Activated naive CD4-positive, alpha-beta T cell treated with anti-CD3 and anti-CD28 coated beads, Interleukin-2, amount 10 ng/mL, durations not matched to agents 7 days and 5 days (primary cell): ENCODE results near the gene CYP27B1.

Experiments used
- CTCF ChIA-PET: fragments of 350-600 bp; sonication (Branson Sonifier 250); formaldehyde crosslinking; loops from one replicate; lab custom pipeline; 2021; ENCODE audit warnings: antibody characterized with exemption; lab: Charles Lee
- DNase-seq: peaks from one replicate; pipeline ENCODE4 v3.0.0-alpha.2; 2020
- H3K27ac Mint-ChIP-seq: one replicate; pipeline ENCODE4 v1.8.0; 2021; ENCODE audit warnings: mild to moderate bottlenecking, moderate library complexity, mixed read lengths
- H3K27me3 Mint-ChIP-seq: one replicate; pipeline ENCODE4 v1.8.0; 2021; ENCODE audit warnings: mild to moderate bottlenecking, mixed read lengths
- H3K36me3 Mint-ChIP-seq: one replicate; pipeline ENCODE4 v1.8.0; 2021; ENCODE audit warnings: mixed read lengths
- H3K4me1 Mint-ChIP-seq: one replicate; pipeline ENCODE4 v1.8.0; 2021; ENCODE audit warnings: mixed read lengths
- H3K4me3 Mint-ChIP-seq: one replicate; pipeline ENCODE4 v1.8.0; 2021; ENCODE audit warnings: mild to moderate bottlenecking, moderate library complexity, mixed read lengths
- H3K9me3 Mint-ChIP-seq: one replicate; pipeline ENCODE4 v1.8.0; 2021; ENCODE audit warnings: mixed read lengths

CYP27B1 gene, protein sequence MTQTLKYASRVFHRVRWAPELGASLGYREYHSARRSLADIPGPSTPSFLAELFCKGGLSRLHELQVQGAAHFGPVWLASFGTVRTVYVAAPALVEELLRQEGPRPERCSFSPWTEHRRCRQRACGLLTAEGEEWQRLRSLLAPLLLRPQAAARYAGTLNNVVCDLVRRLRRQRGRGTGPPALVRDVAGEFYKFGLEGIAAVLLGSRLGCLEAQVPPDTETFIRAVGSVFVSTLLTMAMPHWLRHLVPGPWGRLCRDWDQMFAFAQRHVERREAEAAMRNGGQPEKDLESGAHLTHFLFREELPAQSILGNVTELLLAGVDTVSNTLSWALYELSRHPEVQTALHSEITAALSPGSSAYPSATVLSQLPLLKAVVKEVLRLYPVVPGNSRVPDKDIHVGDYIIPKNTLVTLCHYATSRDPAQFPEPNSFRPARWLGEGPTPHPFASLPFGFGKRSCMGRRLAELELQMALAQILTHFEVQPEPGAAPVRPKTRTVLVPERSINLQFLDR

DNA sequence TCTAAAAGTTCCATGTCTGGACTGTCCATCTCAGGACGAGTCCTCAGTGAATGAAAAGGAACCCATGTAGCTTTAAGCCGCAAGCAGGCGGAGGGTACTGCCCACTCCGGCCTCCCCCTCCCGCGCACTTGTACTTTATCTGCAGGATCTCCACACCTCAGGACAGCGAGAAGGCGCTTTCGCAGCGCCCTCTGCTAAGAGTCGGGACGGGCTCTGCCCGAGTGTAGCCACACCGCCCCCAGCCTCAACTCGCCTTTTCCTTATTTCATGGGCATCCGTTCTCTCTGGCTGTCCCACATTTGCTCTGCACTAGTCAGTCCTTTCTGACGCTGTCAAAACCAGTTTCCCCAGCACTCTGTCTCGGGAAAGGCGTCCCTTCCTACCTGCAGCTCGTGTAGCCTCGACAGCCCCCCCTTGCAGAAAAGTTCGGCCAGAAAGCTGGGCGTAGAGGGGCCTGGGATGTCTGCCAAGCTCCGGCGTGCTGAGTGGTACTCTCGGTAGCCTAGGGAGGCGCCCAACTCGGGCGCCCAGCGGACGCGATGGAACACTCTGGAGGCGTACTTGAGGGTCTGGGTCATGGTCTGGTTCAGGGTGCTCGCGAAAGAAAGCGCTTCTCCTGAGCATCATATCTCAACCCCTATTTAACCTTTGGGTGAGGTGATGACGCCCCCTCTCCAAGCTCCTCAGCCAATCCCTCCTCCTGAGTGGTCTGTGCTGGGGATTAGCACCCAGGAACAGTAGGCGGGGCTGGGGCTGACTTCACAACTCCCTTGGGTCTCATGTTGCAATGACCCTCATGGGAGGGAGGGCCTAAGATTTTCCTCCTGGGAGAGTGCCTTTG is at the start of gene CYP27B1:
TSS of gene CYP27B1 (minus strand) at position 615 of the 841 bp plus-strand sequence. CDS start at position 578, 37 bp downstream.
- H3K27ac Mint-ChIP-seq, result no peak within 1 kb of the TSS
- peaks cover 14% of the 10 kb centered on the region for H3K36me3 Mint-ChIP-seq
- peak; percentile 29 for DNase-seq
- H3K27me3 Mint-ChIP-seq, result peaks cover 48% of the 10 kb centered on the region
- H3K9me3 Mint-ChIP-seq, result no peaks in the 10 kb centered on the region
- peak within 1 kb of the TSS; percentile 75 for H3K4me3 Mint-ChIP-seq
- CTCF ChIA-PET, result interaction anchor here (0.6 to 3.1 kb wide), 8 partner anchors 8 to 139 kb away, joined by 3 to 19 read pairs (median 4); no protein-coding TSS in a partner anchor
- peaks cover 48% of the 10 kb centered on the region for H3K4me1 Mint-ChIP-seq

GRCh38 chr12:57816001-57816854 is 49.4 kb upstream of the CYP27B1 start:
- Mint-ChIP-seq H3K4me3 (no peak overlapping the region), H3K4me1 (no peaks in the 10 kb centered on the region), H3K27ac (peak overlapping the region; percentile 38), H3K27me3 (no peaks in the 10 kb centered on the region), H3K36me3 (peaks cover 17% of the 10 kb centered on the region), H3K9me3 (no peaks in the 10 kb centered on the region)
- CTCF ChIA-PET, result interaction anchor here (0.8 to 1.5 kb wide), 2 partner anchors 33 to 90 kb away, joined by 3 to 6 read pairs; partner anchors contain the start of gene TSFM
- DNase-seq, result no peak

- Mint-ChIP-seq H3K27ac (no peak overlapping the region), H3K4me3 (no peak overlapping the region), H3K27me3 (no peaks in the 10 kb centered on the region), H3K36me3 (peaks cover 9% of the 10 kb centered on the region), H3K4me1 (no peaks in the 10 kb centered on the region), H3K9me3 (no peaks in the 10 kb centered on the region)
- no peak for DNase-seq
- CTCF ChIA-PET, result interaction anchor here (0.8 to 1.5 kb wide), 2 partner anchors 13 to 32 kb away, joined by 3 to 6 read pairs; partner anchors contain the start of gene TSFM
These were observed 48.5 kb upstream of the CYP27B1 start for GRCh38 chr12:57815177-57816000.

DNA sequence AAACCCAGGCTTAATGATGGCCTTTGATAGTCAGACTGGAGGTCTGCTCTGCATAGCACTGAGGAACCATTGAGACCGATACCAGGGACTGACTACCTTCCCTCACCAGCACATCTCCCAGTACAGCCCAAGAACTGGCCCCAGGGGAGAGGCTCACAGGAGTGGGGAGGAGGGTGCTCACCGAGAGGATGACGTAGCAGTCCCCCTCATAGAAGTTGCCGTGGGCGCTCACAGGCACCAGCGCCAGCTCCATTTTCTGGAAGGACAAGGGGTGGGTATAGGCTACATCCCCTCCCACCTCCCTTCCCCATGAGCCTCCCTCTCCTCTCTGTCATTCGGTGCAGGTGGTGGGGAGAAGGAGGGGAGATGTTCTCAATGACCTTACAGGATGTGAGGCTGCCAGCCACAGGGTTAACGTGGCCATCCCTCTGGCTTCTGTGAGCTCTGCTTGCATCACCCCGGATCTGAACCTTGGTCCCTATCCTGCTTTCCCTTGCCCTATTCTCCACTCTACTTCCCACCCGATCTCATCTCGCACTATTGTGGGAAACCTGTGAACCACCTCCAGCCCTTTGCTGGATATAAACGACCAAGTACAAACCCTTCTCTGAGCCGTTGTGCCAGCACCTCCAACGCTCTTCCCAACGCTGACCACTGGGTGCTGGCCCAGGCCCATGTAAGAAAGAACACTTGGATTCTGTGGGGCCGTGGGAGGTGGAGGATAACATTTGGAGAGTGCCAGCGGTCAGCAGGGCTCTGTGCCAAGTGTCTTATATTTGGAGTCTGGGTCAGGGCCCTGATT is 47.3 kb upstream of the CYP27B1 start:
- no peak for DNase-seq
- no peaks in the 10 kb centered on the region for H3K9me3 Mint-ChIP-seq
- CTCF ChIA-PET, result interaction anchor here (1.4 to 2.8 kb wide), 2 partner anchors 10 to 12 kb away, joined by 4 to 13 read pairs; no protein-coding TSS in a partner anchor
- no peaks in the 10 kb centered on the region for H3K4me1 Mint-ChIP-seq
- no peak overlapping the region for H3K4me3 Mint-ChIP-seq
- no peak overlapping the region for H3K27ac Mint-ChIP-seq
- peaks cover 9% of the 10 kb centered on the region for H3K36me3 Mint-ChIP-seq
- no peaks in the 10 kb centered on the region for H3K27me3 Mint-ChIP-seq

GRCh38 chr12:57813111-57813970 is 46.5 kb upstream of the CYP27B1 start:
- Mint-ChIP-seq H3K36me3 (peaks cover 1% of the 10 kb centered on the region), H3K27me3 (no peaks in the 10 kb centered on the region), H3K9me3 (no peaks in the 10 kb centered on the region), H3K4me1 (no peaks in the 10 kb centered on the region), H3K27ac (no peak overlapping the region), H3K4me3 (no peak overlapping the region)
- no peak for DNase-seq
- CTCF ChIA-PET, result interaction anchor here (1.1 to 2.8 kb wide), 3 partner anchors 10 to 91 kb away, joined by 4 to 13 read pairs (median 4); no protein-coding TSS in a partner anchor

- CTCF ChIA-PET, result interaction anchor here (1.0 to 2.8 kb wide), 2 partner anchors 7 to 94 kb away, joined by 3 to 13 read pairs; no protein-coding TSS in a partner anchor
- H3K27me3 Mint-ChIP-seq, result no peaks in the 10 kb centered on the region
- H3K27ac Mint-ChIP-seq, result no peak overlapping the region
These were observed 44.3 kb upstream of the CYP27B1 start for GRCh38 chr12:57811028-57811755.

DNA sequence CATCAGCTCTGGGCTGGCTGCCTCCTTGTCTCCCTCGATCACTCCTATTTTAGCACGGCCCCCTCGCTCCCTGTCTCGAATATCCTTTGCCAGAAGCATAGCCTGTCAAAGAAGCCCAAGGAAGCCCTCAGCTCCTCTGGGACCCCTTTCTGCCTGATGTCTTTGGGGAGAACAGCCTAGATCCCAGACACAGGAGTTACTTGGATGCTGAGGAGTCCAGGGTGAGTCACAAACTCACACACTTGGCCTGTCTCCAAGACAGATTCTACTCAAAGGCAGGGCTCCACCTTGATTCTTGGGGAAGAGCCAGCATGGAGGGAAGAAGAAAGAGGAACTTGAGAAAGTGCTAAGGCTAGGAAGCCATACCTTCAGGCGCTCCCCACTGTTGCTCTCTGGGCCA is 43.6 kb upstream of the CYP27B1 start:
- CTCF ChIA-PET, result interaction anchor here (1.0 kb wide), 1 partner anchor 94 kb away, joined by 3 read pairs; no protein-coding TSS in a partner anchor
- Mint-ChIP-seq H3K9me3 (no peaks in the 10 kb centered on the region), H3K4me1 (no peaks in the 10 kb centered on the region), H3K36me3 (no peaks in the 10 kb centered on the region), H3K27ac (no peak overlapping the region), H3K4me3 (no peak overlapping the region), H3K27me3 (no peaks in the 10 kb centered on the region)
- no peak for DNase-seq

More at GRCh38 chr12:57811028-57811755, 44.3 kb upstream of the CYP27B1 start:
- no peaks in the 10 kb centered on the region for H3K4me1 Mint-ChIP-seq
- no peaks in the 10 kb centered on the region for H3K36me3 Mint-ChIP-seq
- H3K4me3 Mint-ChIP-seq, result no peak overlapping the region
- H3K9me3 Mint-ChIP-seq, result no peaks in the 10 kb centered on the region
- DNase-seq, result no peak

DNA sequence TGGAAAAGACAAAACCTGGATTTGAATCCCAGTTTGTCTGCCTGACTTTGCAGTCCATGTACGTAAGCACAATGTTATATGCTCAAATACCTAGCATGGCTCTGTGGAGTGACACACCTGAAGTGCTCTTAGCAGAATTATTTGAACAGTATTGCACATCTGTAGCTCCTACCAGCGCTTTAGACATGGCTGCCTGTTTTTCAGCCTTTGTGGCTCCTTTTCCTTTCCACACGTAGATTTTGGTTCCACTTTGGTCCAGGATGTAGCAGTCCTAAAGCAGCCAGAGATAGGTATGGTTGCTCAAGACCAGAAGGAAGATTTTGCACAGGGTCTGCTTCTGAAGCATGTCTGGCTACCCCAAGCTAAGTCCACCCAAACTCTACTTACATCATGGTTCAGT is 42.5 kb upstream of the CYP27B1 start:
- H3K36me3 Mint-ChIP-seq, result no peaks in the 10 kb centered on the region
- H3K4me3 Mint-ChIP-seq, result no peak overlapping the region
- DNase-seq, result no peak
- H3K4me1 Mint-ChIP-seq, result no peaks in the 10 kb centered on the region
- no peaks in the 10 kb centered on the region for H3K9me3 Mint-ChIP-seq
- no peak overlapping the region for H3K27ac Mint-ChIP-seq
- H3K27me3 Mint-ChIP-seq, result no peaks in the 10 kb centered on the region
- CTCF ChIA-PET, result interaction anchor here (1.5 kb wide), 1 partner anchor 95 kb away, joined by 4 read pairs; no protein-coding TSS in a partner anchor

GRCh38 chr12:57808351-57808750 is 41.5 kb upstream of the CYP27B1 start:
- no peak overlapping the region for H3K4me3 Mint-ChIP-seq
- H3K27me3 Mint-ChIP-seq, result no peaks in the 10 kb centered on the region
- CTCF ChIA-PET, result interaction anchor here (0.6 to 1.5 kb wide), 5 partner anchors 26 to 1402 kb away, joined by 3 to 4 read pairs (median 3); no protein-coding TSS in a partner anchor
- no peak overlapping the region for H3K27ac Mint-ChIP-seq
- peaks cover 2% of the 10 kb centered on the region for H3K36me3 Mint-ChIP-seq
- no peaks in the 10 kb centered on the region for H3K9me3 Mint-ChIP-seq
- H3K4me1 Mint-ChIP-seq, result no peaks in the 10 kb centered on the region
- DNase-seq, result no peak

- Mint-ChIP-seq H3K27me3 (no peaks in the 10 kb centered on the region), H3K4me1 (no peaks in the 10 kb centered on the region), H3K27ac (no peak overlapping the region), H3K9me3 (no peaks in the 10 kb centered on the region), H3K36me3 (peaks cover 11% of the 10 kb centered on the region), H3K4me3 (no peak overlapping the region)
- DNase-seq, result no peak
- CTCF ChIA-PET, result interaction anchor here (1.1 to 1.5 kb wide), 2 partner anchors 14 to 98 kb away, joined by 3 to 7 read pairs; no protein-coding TSS in a partner anchor
These were observed 40.4 kb upstream of the CYP27B1 start for GRCh38 chr12:57807285-57807684.
